ENCODE results near the gene MAGI1.

Gene MAGI1

GRCh38 chr3:65992106-65992505, 46.6 kb downstream of the MAGI1 start:
- DNase-seq (ENCODE audit: low read depth): no peak
- TF ChIP-seq, protein P1, sequence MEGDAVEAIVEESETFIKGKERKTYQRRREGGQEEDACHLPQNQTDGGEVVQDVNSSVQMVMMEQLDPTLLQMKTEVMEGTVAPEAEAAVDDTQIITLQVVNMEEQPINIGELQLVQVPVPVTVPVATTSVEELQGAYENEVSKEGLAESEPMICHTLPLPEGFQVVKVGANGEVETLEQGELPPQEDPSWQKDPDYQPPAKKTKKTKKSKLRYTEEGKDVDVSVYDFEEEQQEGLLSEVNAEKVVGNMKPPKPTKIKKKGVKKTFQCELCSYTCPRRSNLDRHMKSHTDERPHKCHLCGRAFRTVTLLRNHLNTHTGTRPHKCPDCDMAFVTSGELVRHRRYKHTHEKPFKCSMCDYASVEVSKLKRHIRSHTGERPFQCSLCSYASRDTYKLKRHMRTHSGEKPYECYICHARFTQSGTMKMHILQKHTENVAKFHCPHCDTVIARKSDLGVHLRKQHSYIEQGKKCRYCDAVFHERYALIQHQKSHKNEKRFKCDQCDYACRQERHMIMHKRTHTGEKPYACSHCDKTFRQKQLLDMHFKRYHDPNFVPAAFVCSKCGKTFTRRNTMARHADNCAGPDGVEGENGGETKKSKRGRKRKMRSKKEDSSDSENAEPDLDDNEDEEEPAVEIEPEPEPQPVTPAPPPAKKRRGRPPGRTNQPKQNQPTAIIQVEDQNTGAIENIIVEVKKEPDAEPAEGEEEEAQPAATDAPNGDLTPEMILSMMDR (conservative IDR thresholded peaks at IDR 0.05; ENCODE audit: low read depth, low read length): no peak
- H3K4me3 ChIP-seq (ENCODE audit: low read length): no peak overlapping the region

DNA sequence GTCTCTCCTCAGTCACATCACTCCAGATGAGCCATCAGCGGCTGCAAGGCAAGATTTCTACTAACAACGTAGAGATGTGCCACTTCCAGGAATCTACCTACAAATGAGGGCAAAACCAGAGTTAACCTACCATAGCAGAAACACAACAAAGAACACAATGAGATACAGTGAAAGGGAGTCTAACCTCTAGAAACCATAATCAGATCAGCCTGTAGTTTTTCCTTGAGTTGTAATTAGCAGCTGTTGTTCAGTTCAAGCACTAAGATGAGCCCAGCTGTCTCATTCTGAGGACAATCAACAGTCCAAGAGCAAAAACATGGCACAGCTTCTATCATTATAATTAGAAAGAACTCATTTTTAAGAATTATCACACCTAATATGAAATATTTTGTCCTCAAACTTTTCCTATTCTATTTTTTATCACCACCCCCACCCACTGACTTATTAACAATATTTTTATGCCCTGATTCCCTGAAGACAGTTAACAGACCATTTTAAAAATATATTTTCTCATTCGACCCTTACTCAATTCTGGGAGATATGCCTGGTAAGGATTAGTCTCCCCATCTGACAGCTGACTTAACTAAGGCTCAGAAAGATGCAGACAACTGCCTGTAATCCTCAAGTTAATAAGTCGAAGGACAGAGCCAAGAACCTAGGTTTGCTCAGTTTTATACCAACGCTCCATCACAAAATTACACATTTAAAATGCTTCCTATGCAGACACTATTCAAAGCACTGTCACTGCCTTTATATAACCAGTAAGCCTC, 50.1 kb downstream of the MAGI1 start:
- H3K4me3 ChIP-seq (ENCODE audit: low read length): no peak overlapping the region
- no peak for DNase-seq (ENCODE audit: low read depth)
- TF ChIP-seq, protein P1 (conservative IDR thresholded peaks at IDR 0.05; ENCODE audit: low read depth, low read length): no peak

DNA sequence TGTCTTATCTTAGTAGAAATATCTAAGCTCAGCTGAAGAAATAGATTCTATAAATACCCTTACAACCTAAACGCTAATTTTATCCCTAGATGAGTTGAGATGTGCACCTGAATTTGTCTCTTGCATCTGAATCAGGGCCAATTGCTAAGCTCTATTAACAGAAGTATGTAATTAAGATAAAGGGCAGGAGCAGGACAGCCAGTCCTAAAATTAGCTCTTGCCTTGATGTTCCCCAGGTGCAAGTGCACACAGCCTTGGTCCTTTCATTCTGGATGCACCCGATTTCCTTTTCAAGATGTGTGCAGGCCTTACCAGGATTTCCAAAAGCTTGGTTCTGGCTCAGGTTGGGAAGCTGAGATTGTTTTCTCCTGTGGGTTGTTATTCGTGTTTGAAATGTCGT, 52.4 kb downstream of the MAGI1 start:
- no peak for DNase-seq (ENCODE audit: low read depth)
- TF ChIP-seq, protein P1 (conservative IDR thresholded peaks at IDR 0.05; ENCODE audit: low read depth, low read length): no peak
- H3K4me3 ChIP-seq (ENCODE audit: low read length): no peak overlapping the region

DNA sequence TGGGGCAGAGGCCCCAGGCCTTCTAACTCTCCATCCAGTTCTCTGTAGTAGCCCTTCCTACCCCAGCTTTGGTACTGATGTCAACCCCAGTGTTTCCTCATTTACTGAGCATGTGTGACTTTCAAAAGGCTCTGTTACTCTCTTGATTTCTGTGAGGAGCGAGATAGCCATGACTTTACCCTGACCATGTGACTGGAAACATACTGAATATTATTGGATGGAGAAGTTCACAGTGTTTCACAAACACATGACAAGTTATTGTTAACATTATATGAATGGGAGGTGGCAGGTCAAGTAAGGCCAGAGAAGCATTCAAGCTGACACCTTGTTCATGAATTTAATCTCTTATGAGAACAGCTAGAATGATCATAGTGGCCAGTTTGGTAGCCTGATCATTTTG, 53.7 kb downstream of the MAGI1 start:
- DNase-seq (ENCODE audit: low read depth): no peak
- TF ChIP-seq, protein P1 (conservative IDR thresholded peaks at IDR 0.05; ENCODE audit: low read depth, low read length): no peak
- no peak overlapping the region for H3K4me3 ChIP-seq (ENCODE audit: low read length)

GRCh38 chr3:65983100-65983499, 55.6 kb downstream of the MAGI1 start:
- no peak for DNase-seq (ENCODE audit: low read depth)
- no peak overlapping the region for H3K4me3 ChIP-seq (ENCODE audit: low read length)
- TF ChIP-seq, protein P1 (conservative IDR thresholded peaks at IDR 0.05; ENCODE audit: low read depth, low read length): no peak

DNA sequence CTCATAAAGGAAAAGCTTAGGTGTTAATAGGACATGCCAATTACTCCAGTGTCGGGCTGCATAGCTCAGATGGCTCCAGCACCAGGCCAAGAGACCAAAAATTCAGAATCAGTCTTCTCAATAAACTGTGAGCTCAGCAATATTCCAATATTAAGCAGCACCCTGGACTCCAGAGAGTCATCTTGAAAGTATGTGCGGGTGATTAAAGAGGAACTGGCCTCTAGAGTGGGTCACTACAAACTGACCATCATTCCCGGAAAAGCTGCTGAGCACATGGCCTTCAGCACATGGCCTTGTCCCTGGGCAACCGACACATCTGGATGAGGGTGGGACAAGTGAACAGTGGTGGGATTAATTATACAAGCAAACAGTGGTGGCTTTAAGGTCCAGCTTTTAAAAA, 59.0 kb downstream of the MAGI1 start:
- TF ChIP-seq, protein P1 (conservative IDR thresholded peaks at IDR 0.05; ENCODE audit: low read depth, low read length): no peak
- DNase-seq (ENCODE audit: low read depth): no peak
- H3K4me3 ChIP-seq (ENCODE audit: low read length): no peak overlapping the region

DNA sequence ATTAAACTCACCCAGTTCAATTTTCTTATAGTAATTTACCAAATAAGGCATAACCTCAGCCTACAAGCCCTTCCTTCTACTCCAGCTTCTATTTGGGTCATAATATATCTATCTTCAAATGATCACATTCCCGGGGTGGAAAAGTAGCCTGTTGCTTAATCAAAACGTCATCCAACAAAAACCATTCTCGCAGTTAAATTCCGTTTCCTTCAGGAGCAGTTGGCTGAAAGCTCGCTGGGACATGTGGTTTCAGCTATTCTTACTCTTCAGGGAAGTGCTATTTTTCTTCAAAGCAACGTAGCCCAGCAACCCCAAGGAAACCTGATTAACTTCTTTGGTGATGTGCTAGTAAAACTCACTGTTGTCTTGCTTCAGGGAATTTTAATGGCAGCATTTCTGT, 59.6 kb downstream of the MAGI1 start:
- TF ChIP-seq, protein P1 (conservative IDR thresholded peaks at IDR 0.05; ENCODE audit: low read depth, low read length): no peak
- no peak overlapping the region for H3K4me3 ChIP-seq (ENCODE audit: low read length)
- no peak for DNase-seq (ENCODE audit: low read depth)
